ENCODE data around the gene CHRM4.

Gene CHRM4

DNA sequence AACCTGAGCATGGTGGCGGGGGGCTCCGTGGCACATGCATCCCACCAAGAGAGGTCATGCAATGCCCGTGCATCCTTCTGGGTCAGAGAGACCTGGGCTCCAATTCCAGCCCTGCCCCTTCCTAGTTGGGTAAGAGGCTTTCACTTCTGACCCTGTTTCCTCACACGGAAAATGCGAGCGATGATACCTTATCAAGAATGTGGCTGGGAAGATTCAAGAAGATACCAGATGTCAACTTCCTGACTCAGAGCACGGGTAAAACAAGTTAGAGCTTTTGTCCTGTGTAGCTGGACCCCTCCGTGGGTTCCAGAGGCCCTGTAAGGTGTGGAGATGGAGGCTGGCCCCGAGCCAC lies 53.0 kb downstream of the CHRM4 start:
- TF ChIP-seq, protein P1, sequence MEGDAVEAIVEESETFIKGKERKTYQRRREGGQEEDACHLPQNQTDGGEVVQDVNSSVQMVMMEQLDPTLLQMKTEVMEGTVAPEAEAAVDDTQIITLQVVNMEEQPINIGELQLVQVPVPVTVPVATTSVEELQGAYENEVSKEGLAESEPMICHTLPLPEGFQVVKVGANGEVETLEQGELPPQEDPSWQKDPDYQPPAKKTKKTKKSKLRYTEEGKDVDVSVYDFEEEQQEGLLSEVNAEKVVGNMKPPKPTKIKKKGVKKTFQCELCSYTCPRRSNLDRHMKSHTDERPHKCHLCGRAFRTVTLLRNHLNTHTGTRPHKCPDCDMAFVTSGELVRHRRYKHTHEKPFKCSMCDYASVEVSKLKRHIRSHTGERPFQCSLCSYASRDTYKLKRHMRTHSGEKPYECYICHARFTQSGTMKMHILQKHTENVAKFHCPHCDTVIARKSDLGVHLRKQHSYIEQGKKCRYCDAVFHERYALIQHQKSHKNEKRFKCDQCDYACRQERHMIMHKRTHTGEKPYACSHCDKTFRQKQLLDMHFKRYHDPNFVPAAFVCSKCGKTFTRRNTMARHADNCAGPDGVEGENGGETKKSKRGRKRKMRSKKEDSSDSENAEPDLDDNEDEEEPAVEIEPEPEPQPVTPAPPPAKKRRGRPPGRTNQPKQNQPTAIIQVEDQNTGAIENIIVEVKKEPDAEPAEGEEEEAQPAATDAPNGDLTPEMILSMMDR (IDR thresholded peaks at IDR 0.05; ENCODE audit: insufficient read depth, low read length, poor library complexity, severe bottlenecking): no peak
- no peak for TF ChIP-seq EZH2phosphoT487 (conservative IDR thresholded peaks at IDR 0.05; ENCODE audit: low read length)
- no peak overlapping the region for H3K27ac ChIP-seq (ENCODE audit: low read depth, low read length)
- no peaks in the 10 kb centered on the region for H3F3A ChIP-seq (ENCODE audit: insufficient read depth)
- H3K27me3 ChIP-seq (ENCODE audit: low read length): no peaks in the 10 kb centered on the region
- H4K20me1 ChIP-seq (ENCODE audit: low read depth, low read length): no peaks in the 10 kb centered on the region
- no peak overlapping the region for H3K4me3 ChIP-seq (ENCODE audit: insufficient read depth, low read length, poor library complexity, severe bottlenecking)
- H3K36me3 ChIP-seq (ENCODE audit: low read length): no peaks in the 10 kb centered on the region
- H2AFZ ChIP-seq (ENCODE audit: low read depth, low read length, severe bottlenecking): no peak overlapping the region
- H3K79me2 ChIP-seq (ENCODE audit: insufficient read depth, low read length): no peaks in the 10 kb centered on the region
- H3K9me3 ChIP-seq (ENCODE audit: insufficient read depth, low read length): no peaks in the 10 kb centered on the region
- no peaks in the 10 kb centered on the region for H3K9me2 ChIP-seq (replicated peaks; ENCODE audit: insufficient read depth, low read length)
- no peak overlapping the region for H3K4me2 ChIP-seq (ENCODE audit: low read depth, low read length, poor library complexity, severe bottlenecking)
- H3K9ac ChIP-seq (ENCODE audit: low read length): no peak overlapping the region

DNA sequence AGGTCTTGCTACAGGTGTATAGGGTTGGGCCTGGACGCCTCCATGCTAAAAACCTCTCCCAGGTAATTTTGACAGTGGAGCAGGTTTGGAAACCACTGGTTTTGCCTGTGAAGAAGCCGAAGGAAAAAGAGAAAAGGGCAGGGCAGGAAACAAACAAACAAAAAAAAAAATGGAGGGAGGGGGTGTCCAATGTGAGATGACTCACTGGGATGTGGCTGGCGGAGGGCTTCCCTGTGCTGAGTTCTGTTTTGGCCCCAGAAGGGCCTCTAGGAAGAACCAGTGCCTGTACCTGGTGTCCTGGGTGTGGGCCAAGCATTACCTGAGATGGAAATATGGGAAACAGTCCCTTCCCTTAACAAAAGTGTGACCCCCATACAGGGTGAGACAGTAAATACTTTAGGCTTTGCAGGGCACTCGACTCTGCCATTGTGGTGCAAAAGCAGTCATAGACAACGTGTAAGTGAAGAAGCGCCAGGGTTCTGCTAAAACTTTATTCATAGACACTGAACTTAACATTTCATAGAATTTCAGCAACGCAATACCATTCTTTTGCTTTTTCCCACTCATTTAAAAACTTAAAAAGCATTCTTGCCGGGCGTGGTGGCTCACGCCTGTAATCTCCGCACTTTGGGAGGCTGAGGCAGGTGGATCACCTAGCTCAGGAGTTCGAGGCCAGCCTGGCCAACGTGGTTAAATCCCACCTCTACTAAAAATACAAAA lies 53.8 kb downstream of the CHRM4 start:
- Histone ChIP-seq H3K4me2 (ENCODE audit: low read depth, low read length, poor library complexity, severe bottlenecking) (no peak overlapping the region), H3K27me3 (ENCODE audit: low read length) (no peaks in the 10 kb centered on the region), H3K4me3 (ENCODE audit: insufficient read depth, low read length, poor library complexity, severe bottlenecking) (no peak overlapping the region), H3K9ac (ENCODE audit: low read length) (no peak overlapping the region), H4K20me1 (ENCODE audit: low read depth, low read length) (no peaks in the 10 kb centered on the region), H3K27ac (ENCODE audit: low read depth, low read length) (no peak overlapping the region), H2AFZ (ENCODE audit: low read depth, low read length, severe bottlenecking) (no peak overlapping the region), H3K9me2 (replicated peaks; ENCODE audit: insufficient read depth, low read length) (no peaks in the 10 kb centered on the region), H3F3A (ENCODE audit: insufficient read depth) (no peaks in the 10 kb centered on the region), H3K36me3 (ENCODE audit: low read length) (no peaks in the 10 kb centered on the region), H3K9me3 (ENCODE audit: insufficient read depth, low read length) (no peaks in the 10 kb centered on the region), H3K79me2 (ENCODE audit: insufficient read depth, low read length) (no peaks in the 10 kb centered on the region)
- TF ChIP-seq, protein P1 (IDR thresholded peaks at IDR 0.05; ENCODE audit: insufficient read depth, low read length, poor library complexity, severe bottlenecking): no peak
- TF ChIP-seq EZH2phosphoT487 (conservative IDR thresholded peaks at IDR 0.05; ENCODE audit: low read length): no peak

DNA sequence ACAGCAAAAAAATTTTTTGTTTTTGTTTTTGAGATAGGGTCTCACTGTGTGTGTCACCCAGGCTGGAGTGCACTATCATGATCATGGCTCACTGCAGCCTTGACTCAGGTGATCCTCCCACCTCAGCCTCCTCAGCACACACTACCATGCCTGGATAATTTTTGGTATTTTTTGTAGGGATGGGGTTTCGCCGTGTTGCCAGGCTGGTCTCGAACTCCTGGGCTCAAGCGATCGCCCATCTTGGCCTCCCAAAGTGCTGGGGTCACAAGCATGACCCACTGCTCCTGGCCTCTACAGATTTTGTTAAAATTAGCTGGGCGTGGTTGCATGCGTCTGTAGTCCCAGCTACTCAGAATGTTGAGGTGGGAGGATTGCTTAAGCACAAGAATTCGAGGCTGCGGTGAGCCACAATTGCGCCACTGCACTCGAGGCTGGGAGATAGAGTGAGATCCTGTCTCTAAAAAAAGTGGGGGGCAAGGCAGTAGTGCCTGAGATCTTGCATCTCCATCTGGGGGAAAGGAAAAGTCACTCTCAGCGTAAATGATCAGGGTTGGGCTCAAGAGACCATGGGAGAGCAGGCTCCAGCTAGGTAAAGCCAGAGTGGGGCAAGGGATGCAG lies 54.9 kb downstream of the CHRM4 start:
- Histone ChIP-seq H3F3A (ENCODE audit: insufficient read depth) (no peaks in the 10 kb centered on the region), H3K4me2 (ENCODE audit: low read depth, low read length, poor library complexity, severe bottlenecking) (no peak overlapping the region)

More for the DNA sequence above, 54.9 kb downstream of the CHRM4 start:
- TF ChIP-seq, protein P1 (IDR thresholded peaks at IDR 0.05; ENCODE audit: insufficient read depth, low read length, poor library complexity, severe bottlenecking): no peak
- no peak for TF ChIP-seq EZH2phosphoT487 (conservative IDR thresholded peaks at IDR 0.05; ENCODE audit: low read length)
- Histone ChIP-seq H3K9me3 (ENCODE audit: insufficient read depth, low read length) (no peaks in the 10 kb centered on the region), H3K27me3 (ENCODE audit: low read length) (no peaks in the 10 kb centered on the region), H3K9ac (ENCODE audit: low read length) (no peak overlapping the region), H3K79me2 (ENCODE audit: insufficient read depth, low read length) (no peaks in the 10 kb centered on the region), H3K27ac (ENCODE audit: low read depth, low read length) (no peak overlapping the region), H3K36me3 (ENCODE audit: low read length) (no peaks in the 10 kb centered on the region), H2AFZ (ENCODE audit: low read depth, low read length, severe bottlenecking) (no peak overlapping the region), H4K20me1 (ENCODE audit: low read depth, low read length) (no peaks in the 10 kb centered on the region), H3K4me3 (ENCODE audit: insufficient read depth, low read length, poor library complexity, severe bottlenecking) (no peak overlapping the region), H3K9me2 (replicated peaks; ENCODE audit: insufficient read depth, low read length) (no peaks in the 10 kb centered on the region)

All from SU-DHL-6 (cell line).